Endothelial cell of umbilical vein (primary cell): ENCODE results near the gene BZW2. TPM values are rescaled to one million over a fixed set of nuclear protein-coding genes. Genes with fewer than 3 reads are reported as not detected.

ENCODE experiments used
- BruUV-seq: library from RNA; stranded (reverse); fragments of 400-500 nt; replicated peaks from 2 replicates; lab custom pipeline; 2021; lab: Mats Ljungman, UMichigan
- CTCF ChIA-PET: fragments of 300-600, 350-600 bp; sonication (Branson Sonifier 250); formaldehyde crosslinking; loops from one replicate; lab custom pipeline; 2021; ENCODE audit warnings: antibody characterized with exemption, inconsistent platforms; lab: Charles Lee
- POLR2A ChIA-PET: fragments of 300-600, 350-600 bp; sonication (Branson Sonifier 250); formaldehyde crosslinking; loops from one replicate; lab custom pipeline; 2021; ENCODE audit warnings: antibody characterized with exemption, inconsistent platforms; lab: Charles Lee
- DNase-seq: peaks from one replicate; pipeline ENCODE4 v3.0.0-alpha.2; 2011; ENCODE audit warnings: low read depth, low spot score
- FAIRE-seq: peaks from 2 replicates; lab custom pipeline; 2011; peaks lifted over from hg19 to GRCh38; lab: Jason Lieb, UNC
- H2AFZ ChIP-seq: 2 replicates; pipeline ENCODE4 v1.6.0; 2012; ENCODE audit warnings: low read depth, low read length, control low read depth, inconsistent platforms
- H3K27ac ChIP-seq: 2 replicates; pipeline ENCODE4 v1.5.1; 2011; ENCODE audit warnings: low read depth, mild to moderate bottlenecking, control low read depth, low read length, moderate library complexity; ENCODE audit not compliant: insufficient read depth
- H3K27me3 ChIP-seq, 2 experiments: 2 replicates each; pipeline versions ENCODE4 v1.6.0 to v1.6.1; 2011; ENCODE audit warnings: low read length in 2 of 2, mixed read lengths in 1 of 2; ENCODE audit not compliant: control insufficient read depth in 2 of 2, insufficient read depth in 2 of 2
- H3K36me3 ChIP-seq, 2 experiments: 2 replicates in 1 of 2; 3 replicates in 1 of 2; pipeline ENCODE4 v1.5.1; 2011; ENCODE audit warnings: low read length in 2 of 2, mild to moderate bottlenecking in 1 of 2, moderate library complexity in 1 of 2; ENCODE audit not compliant: control insufficient read depth in 2 of 2, insufficient read depth in 2 of 2; ENCODE audit errors: extremely low read depth in 1 of 2
- H3K4me1 ChIP-seq: 3 replicates; pipeline ENCODE4 v1.5.1; 2011; ENCODE audit warnings: mild to moderate bottlenecking, low read length; ENCODE audit not compliant: control insufficient read depth, insufficient read depth; ENCODE audit errors: extremely low read depth
- H3K4me2 ChIP-seq: 2 replicates; pipeline ENCODE4 v1.6.1; 2011; ENCODE audit warnings: low read length, control low read depth, mixed read lengths; ENCODE audit not compliant: insufficient read depth
- H3K4me3 ChIP-seq, 3 experiments: fragments of 200-600 bp in 1 of 3; sonication (generic), shearing (Covaris generic) in 1 of 3; replicated peaks in 1 of 3; 2 replicates each; pipeline ENCODE4 v1.5.1; 2011 to 2016; ENCODE audit warnings: control low read depth in 3 of 3, low read length in 3 of 3, mild to moderate bottlenecking in 2 of 3, inconsistent platforms in 1 of 3, low read depth in 1 of 3, moderate library complexity in 1 of 3; ENCODE audit not compliant: insufficient read depth in 1 of 3
- H3K79me2 ChIP-seq: 2 replicates; pipeline ENCODE4 v1.6.0; 2012; ENCODE audit warnings: low read length, inconsistent platforms; ENCODE audit not compliant: control insufficient read depth, insufficient read depth
- H3K9ac ChIP-seq: replicated peaks from 2 replicates; pipeline ENCODE3; 2011; ENCODE audit warnings: low read length, control low read depth; ENCODE audit not compliant: insufficient read depth; ENCODE audit errors: extremely low read depth
- H3K9me1 ChIP-seq: replicated peaks from 3 replicates; pipeline ENCODE4 v1.6.0; 2011; ENCODE audit warnings: mild to moderate bottlenecking, low read length; ENCODE audit not compliant: control insufficient read depth, insufficient read depth; ENCODE audit errors: extremely low read depth
- H3K9me3 ChIP-seq: replicated peaks from 2 replicates; pipeline ENCODE4 v1.5.1; 2012; ENCODE audit warnings: low read length, inconsistent platforms; ENCODE audit not compliant: control insufficient read depth, insufficient read depth
- H4K20me1 ChIP-seq: replicated peaks from 2 replicates; pipeline ENCODE3; 2011; ENCODE audit warnings: mild to moderate bottlenecking, low read length; ENCODE audit not compliant: control insufficient read depth, insufficient read depth; ENCODE audit errors: extremely low read depth
- EZH2 ChIP-seq: IDR thresholded peaks from 2 replicates; pipeline ENCODE4 v1.6.1; 2012; ENCODE audit warnings: borderline replicate concordance, low read depth, mild to moderate bottlenecking, moderate library complexity, low read length, inconsistent platforms; ENCODE audit not compliant: severe bottlenecking
- FOS ChIP-seq: IDR thresholded peaks from 2 replicates; pipeline ENCODE4 v1.6.1; 2011; ENCODE audit warnings: mild to moderate bottlenecking, low read length, moderate library complexity, borderline replicate concordance; ENCODE audit not compliant: insufficient read depth
- GATA2 ChIP-seq: IDR thresholded peaks from 2 replicates; pipeline ENCODE4 v1.7.0; 2011; ENCODE audit warnings: low read depth, mild to moderate bottlenecking, moderate library complexity, mixed read lengths, low read length; ENCODE audit not compliant: insufficient read length, insufficient read depth
- JUN ChIP-seq: IDR thresholded peaks from 2 replicates; pipeline ENCODE4 v1.6.1; 2011; ENCODE audit warnings: borderline replicate concordance, low read depth; ENCODE audit not compliant: insufficient read length, insufficient read depth
- MYC ChIP-seq: IDR thresholded peaks from one replicate; pipeline ENCODE4 v1.6.1; 2011; ENCODE audit warnings: mild to moderate bottlenecking, low read depth, low read length
- POLR2A ChIP-seq: IDR thresholded peaks from 2 replicates; pipeline ENCODE4 v1.6.1; 2012; ENCODE audit warnings: low read depth, mild to moderate bottlenecking, control low read depth, low read length
- POLR2AphosphoS5 ChIP-seq: IDR thresholded peaks from 2 replicates; pipeline ENCODE4 v1.6.1; 2012; ENCODE audit warnings: low read depth, mild to moderate bottlenecking, control low read depth, low read length, moderate library complexity; ENCODE audit not compliant: insufficient read depth
- dilution Hi-C: fragments of 300-500 bp; cut with MboI; formaldehyde crosslinking; loops from one replicate; pipeline ENCODE4 v1.15.0; 2019; ENCODE audit warnings: low sequenced_read_pairs; ENCODE audit not compliant: extremely low pct_ligation_motif_present
- intact Hi-C: fragments of 100-400 bp; cut with micrococcal nuclease; formaldehyde crosslinking; loops from one replicate; pipeline ENCODE4 v1.10.0; 2022
- polyA plus RNA-seq, 4 experiments: library from polyadenylated mRNA; depleted of rRNA in 3 of 4; stranded (reverse) in 3 of 4; unstranded in 1 of 4; fragments of >200 nt; gene quantifications; 2 replicates each; pipeline versions ENCODE4 v1.2.1 to v1.2.3, GENCODE V29; 2011 to 2012; ENCODE audit warnings: missing spikeins in 1 of 4
- total RNA-seq: library from RNA; stranded (reverse); gene quantifications from 2 replicates; pipeline ENCODE4 v1.2.3, GENCODE V29; 2021
- TF ChIP-seq, protein P1 (sequence below): IDR thresholded peaks from 2 replicates; pipeline ENCODE4 v1.6.1; 2011; ENCODE audit not compliant: insufficient read depth, insufficient read length
- TF ChIP-seq, protein P2 (sequence below), 2 donors: IDR thresholded peaks; 1 replicate in 1 of 2; 2 replicates in 1 of 2; pipeline ENCODE4 v1.5.1; 2011; ENCODE audit warnings: low read length in 2 of 2, mild to moderate bottlenecking in 2 of 2, moderate library complexity in 2 of 2, control low read depth in 1 of 2, inconsistent platforms in 1 of 2, low read depth in 1 of 2; ENCODE audit not compliant: insufficient read depth in 1 of 2; ENCODE audit errors: extremely low read depth in 1 of 2

Gene BZW2
- total and polyA plus RNA-seq, 2 donors (not counting 3 experiments of a cell fraction or from before 2014, with no cell fraction given), result 39.7 to 106 TPM

DNA sequence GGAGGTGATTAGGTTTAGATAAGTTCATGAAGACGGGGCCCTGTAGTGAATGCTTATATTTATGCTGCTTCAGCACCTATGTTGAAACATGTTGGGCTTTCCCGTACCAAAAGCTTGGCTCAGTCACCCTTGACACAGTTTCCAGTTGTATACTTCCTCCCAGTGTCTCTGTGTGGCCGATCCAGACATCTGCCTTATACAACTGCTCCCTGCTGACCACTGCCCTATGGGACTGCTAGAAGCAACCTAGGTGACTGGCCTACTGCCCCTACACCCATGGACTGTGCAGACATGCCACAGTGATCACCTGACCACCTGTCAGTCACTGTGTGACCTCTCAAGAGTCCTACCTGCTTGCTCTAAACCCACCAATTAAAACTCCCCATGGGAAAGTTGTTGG lies 85.0 kb downstream of the BZW2 start:
- no peak overlapping the region for H2AFZ ChIP-seq
- no peaks in the 10 kb centered on the region for H4K20me1 ChIP-seq
- FAIRE-seq, result no peak
- H3K9me1 ChIP-seq, result no peaks in the 10 kb centered on the region
- no TSS peak for BruUV-seq
- intact Hi-C loops, result no loop called here
- CTCF ChIA-PET, result no interaction called here
- H3K79me2 ChIP-seq, result no peaks in the 10 kb centered on the region
- H3K9ac ChIP-seq, result no peak overlapping the region
- no peak overlapping the region for H3K27ac ChIP-seq
- DNase-seq, result no peak
- H3K4me2 ChIP-seq, result no peak overlapping the region
- H3K27me3 ChIP-seq, result no peaks in the 10 kb centered on the region
- no peaks in the 10 kb centered on the region for H3K9me3 ChIP-seq
- TF ChIP-seq FOS, result no peak
- TF ChIP-seq EZH2, result no peak
- no peak for TF ChIP-seq MYC
- TF ChIP-seq POLR2A, result no peak
- no peak for TF ChIP-seq JUN
- TF ChIP-seq, protein P1, sequence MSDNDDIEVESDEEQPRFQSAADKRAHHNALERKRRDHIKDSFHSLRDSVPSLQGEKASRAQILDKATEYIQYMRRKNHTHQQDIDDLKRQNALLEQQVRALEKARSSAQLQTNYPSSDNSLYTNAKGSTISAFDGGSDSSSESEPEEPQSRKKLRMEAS, result no peak
- dilution Hi-C loops, result no loop called here
- H3K36me3 ChIP-seq, result no peaks in the 10 kb centered on the region
- no peaks in the 10 kb centered on the region for H3K4me1 ChIP-seq
- POLR2A ChIA-PET, result no interaction called here
- no peak overlapping the region for H3K4me3 ChIP-seq

DNA sequence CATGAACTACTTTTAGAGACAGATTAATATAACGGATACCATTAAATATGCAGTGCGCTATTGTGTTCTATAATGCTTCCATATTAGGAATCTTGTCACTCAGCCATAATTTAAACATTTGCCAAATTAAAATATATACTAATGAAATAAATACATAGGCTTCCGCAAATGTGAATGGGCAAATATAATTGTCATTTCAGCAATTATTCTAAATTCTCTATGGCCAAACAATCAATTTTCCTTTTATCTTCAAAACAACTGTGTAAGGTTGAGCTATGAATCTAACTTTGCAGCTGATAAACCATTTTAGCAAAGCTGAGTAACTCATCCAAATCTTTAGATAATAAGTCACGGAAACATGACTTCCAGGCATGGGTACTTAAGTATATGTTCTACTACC lies 86.8 kb downstream of the BZW2 start:
- BruUV-seq, result no TSS peak
- Histone ChIP-seq H3K36me3 (no peaks in the 10 kb centered on the region), H3K4me2 (no peak overlapping the region), H3K27ac (no peak overlapping the region), H2AFZ (no peak overlapping the region), H3K79me2 (no peaks in the 10 kb centered on the region), H3K9ac (no peak overlapping the region), H3K9me1 (no peaks in the 10 kb centered on the region), H3K27me3 (no peaks in the 10 kb centered on the region), H3K9me3 (no peaks in the 10 kb centered on the region), H3K4me1 (no peaks in the 10 kb centered on the region), H3K4me3 (no peak overlapping the region), H4K20me1 (no peaks in the 10 kb centered on the region)
- dilution Hi-C loops (no loop called here), intact Hi-C loops (no loop called here)
- DNase-seq, result no peak
- no peak for FAIRE-seq
- POLR2A ChIA-PET, result no interaction called here
- CTCF ChIA-PET, result no interaction called here
- TF ChIP-seq JUN (no peak), POLR2A (no peak), MYC (no peak), FOS (no peak), EZH2 (no peak), POLR2AphosphoS5 (no peak), GATA2 (no peak)
- TF ChIP-seq, protein P1, result no peak
- TF ChIP-seq, protein P2, sequence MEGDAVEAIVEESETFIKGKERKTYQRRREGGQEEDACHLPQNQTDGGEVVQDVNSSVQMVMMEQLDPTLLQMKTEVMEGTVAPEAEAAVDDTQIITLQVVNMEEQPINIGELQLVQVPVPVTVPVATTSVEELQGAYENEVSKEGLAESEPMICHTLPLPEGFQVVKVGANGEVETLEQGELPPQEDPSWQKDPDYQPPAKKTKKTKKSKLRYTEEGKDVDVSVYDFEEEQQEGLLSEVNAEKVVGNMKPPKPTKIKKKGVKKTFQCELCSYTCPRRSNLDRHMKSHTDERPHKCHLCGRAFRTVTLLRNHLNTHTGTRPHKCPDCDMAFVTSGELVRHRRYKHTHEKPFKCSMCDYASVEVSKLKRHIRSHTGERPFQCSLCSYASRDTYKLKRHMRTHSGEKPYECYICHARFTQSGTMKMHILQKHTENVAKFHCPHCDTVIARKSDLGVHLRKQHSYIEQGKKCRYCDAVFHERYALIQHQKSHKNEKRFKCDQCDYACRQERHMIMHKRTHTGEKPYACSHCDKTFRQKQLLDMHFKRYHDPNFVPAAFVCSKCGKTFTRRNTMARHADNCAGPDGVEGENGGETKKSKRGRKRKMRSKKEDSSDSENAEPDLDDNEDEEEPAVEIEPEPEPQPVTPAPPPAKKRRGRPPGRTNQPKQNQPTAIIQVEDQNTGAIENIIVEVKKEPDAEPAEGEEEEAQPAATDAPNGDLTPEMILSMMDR (IDR thresholded peaks at IDR 0.05; ENCODE audit: extremely low read depth in 1 of 2, insufficient read depth in 1 of 2, low read depth in 1 of 2, low read length in 2 of 2), result no peak
